Testis (tissue), 3 donors: ENCODE data around the gene NPEPPS. TPM values are rescaled to one million over a fixed set of nuclear protein-coding genes. Genes with fewer than 3 reads are reported as not detected.
A peak's percentile ranks its signal among the peaks of the same experiment; 100 is the strongest.

Experiments
- DNase-seq: peaks from one replicate; pipeline ENCODE4 v3.0.0-alpha.2; 2019
- H3K27ac ChIP-seq, 2 donors: fragments of 200-600 bp; sonication (generic); one replicate each; pipeline ENCODE4 v1.5.1; 2019
- H3K27me3 ChIP-seq: fragments of 200-600 bp; sonication (generic); one replicate; pipeline ENCODE4 v1.5.1; 2019
- H3K36me3 ChIP-seq: fragments of 200-600 bp; sonication (generic); one replicate; pipeline ENCODE4 v1.5.1; 2017; ENCODE audit warnings: low read depth; ENCODE audit errors: missing control alignments
- H3K4me1 ChIP-seq: fragments of 200-600 bp; sonication (generic); one replicate; pipeline ENCODE4 v1.5.1; 2019
- H3K4me3 ChIP-seq, 2 donors: fragments of 200-600 bp; sonication (generic); one replicate each; pipeline ENCODE4 v1.5.1; 2017 to 2019
- H3K9me3 ChIP-seq: fragments of 200-600 bp; sonication (generic); one replicate; pipeline ENCODE4 v1.5.1; 2017
- CTCF ChIP-seq, 3 experiments: fragments of 450-650 bp in 2 of 3; fragments of 200-600 bp in 1 of 3; sonication (generic) in 1 of 3; IDR thresholded peaks; one replicate each; pipeline ENCODE4 v1.5.1; 2016 to 2019; ENCODE audit warnings: antibody characterized with exemption in 3 of 3, mild to moderate bottlenecking in 2 of 3, moderate library complexity in 1 of 3
- POLR2A ChIP-seq: fragments of 450-650 bp; IDR thresholded peaks from one replicate; pipeline ENCODE4 v1.6.1; 2017; ENCODE audit warnings: antibody characterized with exemption, mild to moderate bottlenecking, moderate library complexity
- WGBS, 2 donors: methylation state at CpG; one replicate each; pipeline ENCODE4 v1.1.5; 2018; 5-methylcytosine and 5-hydroxymethylcytosine counted together
- intact Hi-C: fragments of 100-400 bp; cut with DNase I; formaldehyde crosslinking; loops from one replicate; pipeline ENCODE4 v1.15.1; 2023; ENCODE audit warnings: low total_unique reads
- polyA plus RNA-seq: library from polyadenylated mRNA; stranded (reverse); fragments of 350-450 nt; fragmentation: Illumina TruSeq; extraction: RNeasy Lipid Tissue Mini Kit (QIAGEN cat#74804); gene quantifications from one replicate; pipeline ENCODE4 v1.2.3, GENCODE V29; 2014; ENCODE audit warnings: low read depth, low replicate concordance; ENCODE audit not compliant: insufficient read depth
- total RNA-seq, 2 donors: library from RNA; depleted of rRNA; stranded (reverse); fragments of >200 nt; gene quantifications; one replicate each; pipeline ENCODE4 v1.2.3, GENCODE V29; 2016

Gene NPEPPS
- total and polyA plus RNA-seq, 3 donors from 2014 or later, result 104 to 115 (median 108) TPM

GRCh38 chr17:47622180-47622549, 91.3 kb downstream of the NPEPPS start:
- no peaks in the 10 kb centered on the region for H3K4me1 ChIP-seq
- DNase-seq, result no peak
- no peaks in the 10 kb centered on the region for H3K36me3 ChIP-seq
- TF ChIP-seq CTCF (IDR thresholded peaks at IDR 0.05) (no peak), POLR2A (no peak)
- intact Hi-C loops, result no loop called here
- no peaks in the 10 kb centered on the region for H3K27me3 ChIP-seq
- H3K9me3 ChIP-seq, result no peaks in the 10 kb centered on the region
- no peak overlapping the region for H3K4me3 ChIP-seq
- 47 to 56% methylated on average over 2 of the region's 2 CpGs for WGBS, 2 donors
- H3K27ac ChIP-seq, result peak overlapping the region in 1 of 2 donors; percentile 21

- no peaks in the 10 kb centered on the region for H3K36me3 ChIP-seq
- no peak overlapping the region for H3K4me3 ChIP-seq
- no peaks in the 10 kb centered on the region for H3K4me1 ChIP-seq
- H3K27me3 ChIP-seq, result no peaks in the 10 kb centered on the region
- no peaks in the 10 kb centered on the region for H3K9me3 ChIP-seq
- 0 to 98% methylated on average over 1 of the region's 1 CpG for WGBS, 2 donors
- TF ChIP-seq POLR2A, result no peak
- no peak for TF ChIP-seq CTCF (IDR thresholded peaks at IDR 0.05)
- no peak for DNase-seq
- intact Hi-C loops, result no loop called here
- H3K27ac ChIP-seq, result no peak overlapping the region
These were observed 93.8 kb downstream of the NPEPPS start for GRCh38 chr17:47624727-47625068.

GRCh38 chr17:47628014-47628566, 97.2 kb downstream of the NPEPPS start:
- no peak for DNase-seq

DNA sequence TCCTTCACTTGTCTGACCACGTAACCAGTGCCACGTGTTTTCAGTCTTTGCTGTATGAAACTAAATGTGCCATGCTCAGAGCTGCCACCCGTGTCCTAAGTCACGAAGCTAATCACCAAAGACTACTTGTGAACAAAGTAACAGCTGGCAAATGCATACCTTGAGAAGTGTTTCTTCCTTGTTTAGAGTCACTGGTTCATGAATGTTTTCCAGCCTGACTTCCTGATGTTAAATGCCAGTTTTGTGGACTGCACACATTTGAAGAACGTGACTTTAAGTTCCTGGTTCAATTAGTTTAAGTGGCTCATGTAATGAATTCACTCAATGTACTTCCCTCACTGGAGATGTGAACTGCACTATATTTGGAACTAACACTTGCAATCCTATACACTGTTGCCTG, 98.9 kb downstream of the NPEPPS start:
- Histone ChIP-seq H3K27me3 (no peaks in the 10 kb centered on the region), H3K36me3 (no peaks in the 10 kb centered on the region), H3K4me1 (no peaks in the 10 kb centered on the region), H3K4me3 (no peak overlapping the region), H3K9me3 (no peaks in the 10 kb centered on the region), H3K27ac (no peak overlapping the region)
- TF ChIP-seq CTCF (IDR thresholded peaks at IDR 0.05) (no peak), POLR2A (no peak)
- WGBS, 2 donors, result 59 to 92% methylated on average over 5 of the region's 5 CpGs
- intact Hi-C loops, result loop anchor here (5.0 kb wide), 1 partner anchor 508 kb away; no protein-coding TSS in a partner anchor
- DNase-seq, result no peak

More at GRCh38 chr17:47628014-47628566, 97.2 kb downstream of the NPEPPS start:
- no peaks in the 10 kb centered on the region for H3K36me3 ChIP-seq
- intact Hi-C loops, result no loop called here
- no peaks in the 10 kb centered on the region for H3K4me1 ChIP-seq
- no peak overlapping the region for H3K27ac ChIP-seq
- H3K4me3 ChIP-seq, result no peak overlapping the region
- no peaks in the 10 kb centered on the region for H3K9me3 ChIP-seq
- no peaks in the 10 kb centered on the region for H3K27me3 ChIP-seq
- WGBS, 2 donors, result 93 to 94% methylated on average over 8 of the region's 8 CpGs
- no peak for TF ChIP-seq CTCF (IDR thresholded peaks at IDR 0.05)
- TF ChIP-seq POLR2A, result no peak

DNA sequence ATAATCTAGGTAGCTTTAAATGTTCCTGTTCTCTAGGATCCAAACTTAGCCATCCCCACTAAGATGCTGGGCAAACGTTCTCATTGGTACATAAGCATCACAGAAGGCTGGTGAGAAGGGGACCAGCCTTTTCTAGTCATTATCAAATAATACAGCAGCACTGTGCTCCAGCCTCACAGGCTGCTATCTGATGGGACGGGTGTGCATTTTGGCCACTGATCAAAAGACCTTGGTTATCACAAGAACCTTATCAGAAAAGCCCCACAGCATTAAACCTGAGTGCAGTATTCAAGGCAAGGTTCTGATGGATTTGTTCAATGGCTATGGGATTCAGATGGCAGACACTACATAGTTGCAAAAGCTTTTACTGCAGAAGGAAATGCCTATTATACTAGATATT, 99.7 kb downstream of the NPEPPS start:
- Histone ChIP-seq H3K9me3 (no peaks in the 10 kb centered on the region), H3K36me3 (no peaks in the 10 kb centered on the region), H3K4me1 (no peaks in the 10 kb centered on the region), H3K27me3 (no peaks in the 10 kb centered on the region), H3K4me3 (no peak overlapping the region), H3K27ac (no peak overlapping the region)
- 64 to 82% methylated on average over 2 of the region's 2 CpGs for WGBS, 2 donors
- TF ChIP-seq CTCF (IDR thresholded peaks at IDR 0.05), result no peak
- no peak for TF ChIP-seq POLR2A
- intact Hi-C loops, result loop anchor here (5.0 kb wide), 1 partner anchor 508 kb away; no protein-coding TSS in a partner anchor
- DNase-seq, result no peak
